Suprapubic skin (tissue), 4 donors: ENCODE measurements around the gene CD3E. TPM values are rescaled to one million over a fixed set of nuclear protein-coding genes. Genes with fewer than 3 reads are reported as not detected.

ENCODE experiments used
- DNase-seq, 2 donors: peaks; one replicate each; pipeline ENCODE4 v3.0.0-alpha.2; 2019; ENCODE audit warnings: low spot score in 2 of 2
- H3K27ac ChIP-seq: fragments of 200-600 bp; sonication (generic); one replicate; pipeline ENCODE4 v1.5.1; 2019
- H3K27me3 ChIP-seq: fragments of 200-600 bp; sonication (generic); one replicate; pipeline ENCODE4 v1.5.1; 2019
- H3K36me3 ChIP-seq: fragments of 200-600 bp; sonication (generic); one replicate; pipeline ENCODE4 v1.5.1; 2019
- H3K4me1 ChIP-seq: fragments of 200-600 bp; sonication (generic); one replicate; pipeline ENCODE4 v1.5.1; 2019
- H3K4me3 ChIP-seq: fragments of 200-600 bp; sonication (generic); one replicate; pipeline ENCODE4 v1.5.1; 2019; ENCODE audit warnings: mild to moderate bottlenecking
- H3K9me3 ChIP-seq: fragments of 200-600 bp; sonication (generic); one replicate; pipeline ENCODE4 v1.5.1; 2019
- CTCF ChIP-seq, 2 donors: fragments of 200-600 bp in 1 of 2; fragments of 450-650 bp in 1 of 2; sonication (generic) in 1 of 2; IDR thresholded peaks; one replicate each; pipeline ENCODE4 v1.5.1; 2016 to 2019; ENCODE audit warnings: antibody characterized with exemption in 2 of 2, mild to moderate bottlenecking in 1 of 2, moderate library complexity in 1 of 2
- EP300 ChIP-seq: sonication (generic); formaldehyde crosslinking; IDR thresholded peaks from one replicate; pipeline ENCODE4 v1.6.1; 2017; ENCODE audit warnings: antibody characterized with exemption
- POLR2A ChIP-seq, 2 donors: fragments of 450-650 bp; IDR thresholded peaks; one replicate each; pipeline ENCODE4 v1.6.1; 2017; ENCODE audit warnings: antibody characterized with exemption in 2 of 2, mild to moderate bottlenecking in 2 of 2, moderate library complexity in 2 of 2
- POLR2AphosphoS5 ChIP-seq, 3 donors: sonication (generic); formaldehyde crosslinking; IDR thresholded peaks; one replicate each; pipeline ENCODE4 v1.6.1; 2017; ENCODE audit warnings: antibody characterized with exemption in 3 of 3
- WGBS: methylation state at CpG from one replicate; pipeline ENCODE4 v1.1.5; 2018; 5-methylcytosine and 5-hydroxymethylcytosine counted together
- total RNA-seq, 4 donors: library from RNA; depleted of rRNA; stranded (reverse); fragments of >200 nt; gene quantifications; one replicate each; pipeline ENCODE4 v1.1.0, GENCODE V29; 2016

CD3E gene
- 1 to 10 TPM in 1 of 4 donors, under 1 TPM in 2, not detected in 1; 0.55 to 3.3 (median 0.79) TPM for total RNA-seq

GRCh38 chr11:118304568-118305248 lies at the start of gene CD3E:
Gene CD3E, plus strand, starts transcription at chr11:118304730. Its CDS starts 223 bp downstream, at chr11:118304953.
- H3K27ac ChIP-seq = no peak within 1 kb of the TSS
- WGBS = 85% methylated on average over 8 of the region's 8 CpGs
- H3K4me3 ChIP-seq = no peak within 1 kb of the TSS
- no peaks in the 10 kb centered on the region for H3K27me3 ChIP-seq
- no peaks in the 10 kb centered on the region for H3K9me3 ChIP-seq
- H3K36me3 ChIP-seq = no peaks in the 10 kb centered on the region
- no peak for DNase-seq
- no peaks in the 10 kb centered on the region for H3K4me1 ChIP-seq
- TF ChIP-seq POLR2A (IDR thresholded peaks at IDR 0.05) = no peak
- TF ChIP-seq CTCF (IDR thresholded peaks at IDR 0.05) = no peak
- TF ChIP-seq EP300 = no peak
- no peak for TF ChIP-seq POLR2AphosphoS5 (IDR thresholded peaks at IDR 0.05)

DNA sequence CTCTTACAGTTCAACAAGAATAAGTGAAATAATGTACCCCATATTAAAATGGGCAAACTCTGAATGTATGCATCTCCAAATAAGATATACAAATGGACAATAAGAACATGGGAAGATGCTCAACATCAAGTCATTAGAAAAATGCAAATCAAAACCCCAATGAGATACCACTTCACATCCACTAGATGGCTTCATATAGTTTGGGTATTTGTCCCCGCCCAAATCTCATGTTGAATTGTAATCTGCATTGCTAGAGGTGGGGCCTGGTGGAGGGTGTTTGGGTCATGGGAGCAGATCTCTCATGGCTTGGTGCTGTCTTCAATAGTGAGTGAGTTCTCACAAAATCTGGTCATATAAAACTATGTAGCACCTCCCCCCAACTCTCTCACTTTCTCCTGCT lies 46.1 kb upstream of the CD3E start:
- Histone ChIP-seq H3K27me3 (peaks cover 3% of the 10 kb centered on the region), H3K27ac (no peak overlapping the region), H3K4me1 (peaks cover 12% of the 10 kb centered on the region), H3K4me3 (no peak overlapping the region), H3K9me3 (no peaks in the 10 kb centered on the region), H3K36me3 (peaks cover 8% of the 10 kb centered on the region)
- DNase-seq = no peak
- TF ChIP-seq POLR2A (IDR thresholded peaks at IDR 0.05) = no peak
- no peak for TF ChIP-seq POLR2AphosphoS5 (IDR thresholded peaks at IDR 0.05)
- peak in 1 of 2 donors; percentile 19 for TF ChIP-seq CTCF (IDR thresholded peaks at IDR 0.05)
- no peak for TF ChIP-seq EP300
- WGBS = 0% methylated on average over 1 of the region's 1 CpG

GRCh38 chr11:118259138-118259537 lies 45.4 kb upstream of the CD3E start:
- DNase-seq = no peak
- no peak overlapping the region for H3K27ac ChIP-seq
- 100% methylated on average over 1 of the region's 1 CpG for WGBS

GRCh38 chr11:118260353-118260752 lies 44.2 kb upstream of the CD3E start:
- Histone ChIP-seq H3K27ac (no peak overlapping the region), H3K4me3 (no peak overlapping the region), H3K4me1 (peaks cover 28% of the 10 kb centered on the region), H3K36me3 (peaks cover 8% of the 10 kb centered on the region), H3K27me3 (no peaks in the 10 kb centered on the region), H3K9me3 (no peaks in the 10 kb centered on the region)
- 73% methylated on average over 3 of the region's 3 CpGs for WGBS
- no peak for TF ChIP-seq POLR2A (IDR thresholded peaks at IDR 0.05)
- no peak for TF ChIP-seq CTCF (IDR thresholded peaks at IDR 0.05)
- TF ChIP-seq POLR2AphosphoS5 (IDR thresholded peaks at IDR 0.05) = no peak
- no peak for TF ChIP-seq EP300
- no peak for DNase-seq

More at GRCh38 chr11:118259138-118259537, 45.4 kb upstream of the CD3E start:
- H3K36me3 ChIP-seq = peaks cover 8% of the 10 kb centered on the region
- no peak overlapping the region for H3K4me3 ChIP-seq
- peaks cover 16% of the 10 kb centered on the region for H3K4me1 ChIP-seq
- H3K27me3 ChIP-seq = peaks cover 3% of the 10 kb centered on the region
- no peaks in the 10 kb centered on the region for H3K9me3 ChIP-seq
- TF ChIP-seq POLR2A (IDR thresholded peaks at IDR 0.05) = no peak
- TF ChIP-seq CTCF (IDR thresholded peaks at IDR 0.05) = no peak
- no peak for TF ChIP-seq POLR2AphosphoS5 (IDR thresholded peaks at IDR 0.05)
- TF ChIP-seq EP300 = no peak

DNA sequence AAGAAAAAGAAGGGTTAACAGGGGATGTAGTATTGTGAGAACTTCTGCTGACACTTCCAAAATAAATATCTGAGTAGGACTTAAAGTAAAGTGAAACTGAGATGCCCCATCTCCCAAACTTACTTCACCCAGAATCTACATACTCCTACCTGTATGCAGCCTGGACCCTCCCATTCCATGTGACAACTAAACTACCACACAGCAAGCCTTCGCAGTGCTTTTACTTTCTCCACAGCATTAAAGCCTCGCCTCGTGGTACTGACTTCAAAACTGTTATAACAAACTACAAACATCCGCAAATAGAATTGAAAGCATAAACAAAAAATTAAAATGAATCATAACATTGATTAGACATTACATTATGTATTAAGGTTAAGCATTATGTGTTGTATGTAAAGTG lies 41.4 kb upstream of the CD3E start:
- Histone ChIP-seq H3K27me3 (no peaks in the 10 kb centered on the region), H3K36me3 (peaks cover 8% of the 10 kb centered on the region), H3K4me3 (peak overlapping the region; percentile 48), H3K27ac (peak overlapping the region; percentile 89), H3K9me3 (no peaks in the 10 kb centered on the region), H3K4me1 (peaks cover 50% of the 10 kb centered on the region)
- TF ChIP-seq POLR2A (IDR thresholded peaks at IDR 0.05) = no peak
- TF ChIP-seq CTCF (IDR thresholded peaks at IDR 0.05) = no peak
- no peak for TF ChIP-seq POLR2AphosphoS5 (IDR thresholded peaks at IDR 0.05)
- TF ChIP-seq EP300 = no peak
- 39% methylated on average over 4 of the region's 4 CpGs for WGBS
- DNase-seq = no peak
